GM12891 (cell line): Measurements from ENCODE around the gene WDR83.

Experiments used
- DNase-seq: peaks from one replicate; pipeline ENCODE4 v3.0.0; 2011; ENCODE audit warnings: low spot score; ENCODE audit not compliant: insufficient read length
- FAIRE-seq: peaks from 2 replicates; lab custom pipeline; 2011; peaks lifted over from hg19 to GRCh38; lab: Jason Lieb, UNC
- PAX5 ChIP-seq: IDR thresholded peaks from 2 replicates; pipeline ENCODE4 v1.6.1; 2011; ENCODE audit warnings: low read length, moderate library complexity, mild to moderate bottlenecking; ENCODE audit not compliant: insufficient read depth, severe bottlenecking
- POLR2A ChIP-seq: IDR thresholded peaks from 2 replicates; pipeline ENCODE4 v1.6.1; 2011; ENCODE audit warnings: low read depth, low read length, control low read depth
- POLR2AphosphoS5 ChIP-seq: IDR thresholded peaks from 2 replicates; pipeline ENCODE4 v1.6.1; 2011; ENCODE audit warnings: low read depth, low read length, control low read depth
- POU2F2 ChIP-seq: IDR thresholded peaks from 2 replicates; pipeline ENCODE4 v1.6.1; 2011; ENCODE audit warnings: low read depth, mild to moderate bottlenecking, control low read depth, low read length, moderate library complexity
- SPI1 ChIP-seq: IDR thresholded peaks from 2 replicates; pipeline ENCODE4 v1.6.1; 2011; ENCODE audit warnings: low read depth, low read length, control low read depth
- TAF1 ChIP-seq: IDR thresholded peaks from 2 replicates; pipeline ENCODE4 v1.6.1; 2011; ENCODE audit warnings: low read depth, low read length, control low read depth

WDR83 gene

GRCh38 chr19:12681074-12681987 lies 14.7 kb downstream of the WDR83 start, which contains the start of gene DHPS:
Gene DHPS (minus strand): TSS chr19:12681880. CDS start chr19:12681766, 114 bp downstream.
- TF ChIP-seq PAX5 = no peak
- TF ChIP-seq TAF1 = peak; percentile 47
- TF ChIP-seq POU2F2 = no peak; the same call in 1 of the 2 replicates
- TF ChIP-seq POLR2A = peak; percentile 94
- peak; percentile 92 for TF ChIP-seq POLR2AphosphoS5
- 0 out of 2 replicates have a peak, but pooled peaks have one; percentile 1 for TF ChIP-seq SPI1
- DNase-seq (peak; percentile 88), FAIRE-seq (peak; percentile 95)

GRCh38 chr19:12685831-12686230 lies 19.2 kb downstream of the WDR83 start:
- FAIRE-seq = no peak
- no peak for DNase-seq
- TF ChIP-seq POLR2A = no peak
- no peak for TF ChIP-seq POU2F2
- TF ChIP-seq PAX5 = no peak
- TF ChIP-seq POLR2AphosphoS5 = no peak
- no peak for TF ChIP-seq TAF1
- no peak for TF ChIP-seq SPI1

- DNase-seq = no peak
- FAIRE-seq = no peak
- TF ChIP-seq POLR2A = no peak
- no peak for TF ChIP-seq POU2F2
- no peak for TF ChIP-seq PAX5
- no peak for TF ChIP-seq POLR2AphosphoS5
- no peak for TF ChIP-seq SPI1
- no peak for TF ChIP-seq TAF1
These were observed 21.0 kb downstream of the WDR83 start, which contains the start of gene GNG14 for GRCh38 chr19:12687496-12688196. Gene GNG14 (plus strand): TSS chr19:12687998. CDS start chr19:12688049, 51 bp downstream.

- DNase-seq (no peak), FAIRE-seq (no peak)
These were observed 22.4 kb downstream of the WDR83 start for GRCh38 chr19:12689012-12689411.

GRCh38 chr19:12689581-12690216 lies 23.1 kb downstream of the WDR83 start:
- TF ChIP-seq POLR2A (no peak), SPI1 (no peak), PAX5 (no peak), POU2F2 (no peak), POLR2AphosphoS5 (no peak), TAF1 (no peak)
- DNase-seq (no peak), FAIRE-seq (no peak)

More at GRCh38 chr19:12689012-12689411, 22.4 kb downstream of the WDR83 start:
- TF ChIP-seq TAF1 = no peak
- no peak for TF ChIP-seq POLR2AphosphoS5
- TF ChIP-seq SPI1 = no peak
- no peak for TF ChIP-seq POU2F2
- TF ChIP-seq POLR2A = no peak
- no peak for TF ChIP-seq PAX5

- FAIRE-seq = no peak
- TF ChIP-seq POU2F2 (no peak), POLR2A (no peak), PAX5 (no peak), POLR2AphosphoS5 (no peak), TAF1 (no peak), SPI1 (no peak)
- no peak for DNase-seq
These were observed 26.4 kb downstream of the WDR83 start for GRCh38 chr19:12692960-12693359.

GRCh38 chr19:12694641-12695040 lies 28.0 kb downstream of the WDR83 start:
- DNase-seq (no peak), FAIRE-seq (no peak)
- TF ChIP-seq POLR2AphosphoS5 = no peak
- TF ChIP-seq SPI1 = no peak
- TF ChIP-seq TAF1 = no peak
- no peak for TF ChIP-seq POLR2A
- TF ChIP-seq PAX5 = no peak
- no peak for TF ChIP-seq POU2F2

- TF ChIP-seq POLR2A = no peak
- TF ChIP-seq SPI1 = no peak
- TF ChIP-seq PAX5 = no peak
- TF ChIP-seq POLR2AphosphoS5 = no peak
- no peak for TF ChIP-seq POU2F2
- no peak for TF ChIP-seq TAF1
- DNase-seq = no peak
- FAIRE-seq = no peak
These were observed 28.5 kb downstream of the WDR83 start for GRCh38 chr19:12695096-12695495.

GRCh38 chr19:12695514-12695913 lies 28.9 kb downstream of the WDR83 start:
- DNase-seq (no peak), FAIRE-seq (no peak)
- TF ChIP-seq TAF1 (no peak), POU2F2 (no peak), POLR2A (no peak), SPI1 (no peak), POLR2AphosphoS5 (no peak), PAX5 (no peak)
